ENCODE data around the gene ZNF573.
A peak's percentile ranks its signal among the peaks of the same experiment; 100 is the strongest.
"Not testable (repeated sequence)": the region's sequence is repeated elsewhere in the genome, so short reads cannot be mapped to it uniquely, and the experiment has no call there.

Gene ZNF573

GRCh38 chr19:37779127-37780005, at the start of gene ZNF573:
ZNF573 (minus strand) TSS chr19:37779586; CDS start chr19:37773729, 5,857 bp downstream.
- H3K4me3 ChIP-seq (ENCODE audit: low read length) = peak within 1 kb of the TSS; percentile 69
- TF ChIP-seq ZNF274 (IDR thresholded peaks at IDR 0.05; ENCODE audit: low read depth, low read length) = no peak

DNA sequence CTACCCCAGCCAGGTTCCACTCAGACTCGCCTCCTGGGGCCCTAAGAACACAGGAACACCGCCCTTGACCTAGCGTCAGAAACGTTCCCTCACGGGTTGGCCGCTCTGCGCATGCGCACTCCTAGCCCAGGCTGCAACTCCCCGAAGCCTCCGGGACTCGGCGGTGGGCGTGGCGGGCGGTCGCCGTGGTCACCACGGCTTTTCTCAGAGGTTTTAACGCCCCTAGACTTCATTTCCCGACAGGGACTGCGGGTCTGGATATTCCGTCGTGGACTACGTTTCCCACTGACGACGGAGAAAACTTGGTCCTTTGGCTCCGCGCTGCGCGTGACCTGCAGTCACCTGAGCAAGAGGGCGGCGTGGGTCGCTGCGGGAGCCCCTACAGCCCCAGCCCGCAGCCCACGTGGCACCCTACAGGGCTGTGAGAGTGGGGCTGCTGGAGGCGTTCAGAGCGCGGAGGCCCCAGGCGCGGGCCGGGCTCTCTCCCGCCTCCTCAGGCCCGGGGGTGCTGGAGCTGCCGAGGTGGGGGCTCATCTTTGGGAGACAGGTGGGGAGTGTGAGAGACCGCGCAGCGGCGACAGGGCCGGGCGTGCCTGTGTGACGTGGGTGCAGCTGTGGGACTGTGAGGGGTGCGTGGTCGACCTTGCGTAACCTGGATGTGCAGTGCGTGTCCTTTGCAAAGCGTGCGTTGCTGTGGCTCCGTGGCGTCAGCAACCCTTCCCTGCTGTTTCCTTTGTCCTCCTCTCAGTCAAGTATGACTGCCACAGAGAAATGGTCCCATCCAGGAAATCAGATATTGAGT, 38.0 kb upstream of the ZNF573 start:
- no peak overlapping the region for H3K4me3 ChIP-seq (ENCODE audit: low read length)
- TF ChIP-seq ZNF274 (IDR thresholded peaks at IDR 0.05; ENCODE audit: low read depth, low read length) = no peak

GRCh38 chr19:37815611-37816010, 36.2 kb upstream of the ZNF573 start:
- H3K4me3 ChIP-seq (ENCODE audit: low read length) = not testable (repeated sequence)

DNA sequence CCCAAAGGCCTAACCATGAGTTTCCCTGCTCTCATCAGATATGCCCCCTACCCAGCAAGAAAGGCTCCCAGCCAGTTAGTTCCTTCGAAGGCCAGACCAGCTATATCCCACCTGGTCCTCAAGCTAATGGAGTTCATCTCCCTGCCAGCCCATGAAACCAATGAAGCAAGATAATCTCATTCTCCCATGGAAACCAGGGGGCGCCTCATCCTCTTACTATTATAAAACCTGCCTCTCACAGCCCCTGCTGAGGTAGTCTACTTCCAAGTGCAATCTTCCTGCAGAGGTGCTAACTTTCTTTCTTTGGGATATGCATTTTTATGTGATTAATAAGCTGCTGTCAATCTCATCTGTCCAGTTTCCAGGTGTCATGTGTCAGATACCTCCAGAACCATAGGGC, 34.0 kb upstream of the ZNF573 start:
- H3K4me3 ChIP-seq (ENCODE audit: low read length) = no peak overlapping the region
- TF ChIP-seq ZNF274 (IDR thresholded peaks at IDR 0.05; ENCODE audit: low read depth, low read length) = no peak

DNA sequence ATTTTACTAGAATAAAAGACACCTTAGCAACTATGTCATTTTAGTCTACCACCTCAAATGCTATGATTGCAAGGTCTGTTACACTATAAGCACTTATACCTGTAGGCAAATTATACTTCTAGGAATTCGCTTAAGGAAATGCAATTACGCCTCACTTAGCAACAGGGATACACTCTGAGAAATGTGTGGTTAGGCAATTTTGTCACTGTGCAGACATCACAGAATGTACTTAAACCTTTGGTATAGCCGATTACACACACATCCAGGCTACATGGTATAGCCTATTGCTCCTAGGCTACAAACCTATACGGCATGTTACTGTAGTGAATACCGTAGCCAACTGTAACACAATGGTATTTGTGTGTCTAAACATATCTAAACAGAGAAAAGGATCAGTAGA, 30.0 kb upstream of the ZNF573 start:
- no peak overlapping the region for H3K4me3 ChIP-seq (ENCODE audit: low read length)
- TF ChIP-seq ZNF274 (IDR thresholded peaks at IDR 0.05; ENCODE audit: low read depth, low read length) = no peak

DNA sequence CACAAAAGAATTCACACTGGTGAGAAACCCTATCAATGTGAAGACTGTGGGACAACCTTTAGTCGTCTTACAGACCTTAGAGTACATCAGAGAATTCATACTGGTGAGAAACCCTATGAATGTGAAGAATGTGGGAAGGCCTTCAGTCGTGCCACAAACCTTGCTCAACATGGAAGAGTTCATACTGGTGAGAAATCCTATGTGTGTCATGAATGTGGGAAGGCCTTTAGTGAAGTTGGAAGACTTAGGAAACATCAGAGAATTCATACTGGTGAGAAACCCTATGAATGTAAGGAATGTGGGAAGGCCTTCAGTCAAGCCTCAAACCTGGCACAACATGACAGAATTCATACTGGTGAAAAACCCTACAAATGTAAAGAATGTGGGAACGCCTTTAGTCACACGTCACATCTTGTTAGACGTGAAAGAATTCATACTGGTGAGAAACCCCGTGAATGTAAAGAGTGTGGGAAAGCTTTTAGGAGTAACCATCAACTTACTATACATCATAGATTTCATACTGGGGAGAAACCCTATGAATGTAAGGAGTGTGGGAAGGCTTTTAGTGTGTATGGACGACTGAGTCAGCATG, 24.0 kb upstream of the ZNF573 start:
- no peak overlapping the region for H3K4me3 ChIP-seq (ENCODE audit: low read length)
- TF ChIP-seq ZNF274 (IDR thresholded peaks at IDR 0.05; ENCODE audit: low read depth, low read length) = peak; percentile 97

DNA sequence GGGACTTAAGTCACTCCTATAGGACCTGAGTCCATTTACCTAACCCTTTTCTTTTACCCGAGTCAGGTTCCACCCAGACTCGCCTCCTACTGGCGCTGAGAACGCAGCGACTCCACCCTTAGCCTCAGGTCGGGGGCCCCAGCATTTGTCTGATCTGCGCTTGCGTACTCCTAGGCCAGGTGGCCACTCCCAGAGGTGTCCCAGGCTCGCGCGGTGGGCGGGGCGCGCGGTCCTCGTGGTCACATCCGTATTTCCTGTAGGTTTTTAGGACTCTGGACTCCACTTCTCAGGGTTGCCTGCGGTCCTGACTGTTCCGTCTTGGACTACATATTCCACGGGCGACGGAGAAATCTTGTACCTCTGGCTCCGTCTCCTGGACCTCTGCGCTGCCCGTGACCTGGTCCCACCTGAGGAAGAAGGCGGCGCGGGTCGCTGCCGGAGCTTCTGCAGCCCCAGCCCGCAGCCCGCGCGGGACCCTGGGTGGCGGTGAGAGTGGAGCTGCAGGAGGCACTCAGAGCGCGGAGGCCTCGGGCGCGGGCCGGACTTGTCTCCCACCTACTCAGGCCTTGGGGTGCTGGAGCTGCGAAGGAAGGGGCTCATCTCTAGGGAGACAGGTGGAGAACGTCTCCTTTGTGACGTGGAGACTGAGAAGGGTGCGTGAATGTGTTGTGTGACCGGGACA, 11.0 kb upstream of the ZNF573 start:
- no peak overlapping the region for H3K4me3 ChIP-seq (ENCODE audit: low read length)
- TF ChIP-seq ZNF274 (IDR thresholded peaks at IDR 0.05; ENCODE audit: low read depth, low read length) = no peak

DNA sequence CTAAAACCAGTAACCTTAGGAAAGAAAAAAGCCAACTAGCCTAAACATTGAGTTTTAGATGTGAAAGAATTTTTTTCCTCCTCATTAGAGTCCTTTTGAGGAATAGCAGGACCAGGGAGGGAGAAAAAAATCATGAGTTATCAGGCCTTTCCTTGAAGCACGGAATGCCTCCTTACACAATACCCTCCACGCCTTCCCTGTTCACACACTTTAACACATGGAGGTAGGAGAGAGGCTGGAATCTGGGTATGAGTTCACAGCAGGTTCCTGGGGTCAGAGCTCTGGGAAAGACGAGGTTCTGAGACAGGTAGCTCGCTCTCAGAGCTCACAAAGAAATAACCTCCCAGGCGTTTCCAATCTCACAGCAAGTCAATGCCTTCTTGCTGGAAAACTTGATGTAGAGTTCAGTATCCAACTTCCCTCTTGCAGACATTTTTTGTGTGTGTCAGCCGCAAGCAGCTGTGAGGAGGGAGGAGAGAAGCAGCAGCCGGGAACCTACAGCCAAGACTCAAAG, 716 bp downstream of the ZNF573 start:
- no peak for TF ChIP-seq ZNF274 (IDR thresholded peaks at IDR 0.05; ENCODE audit: low read depth, low read length)
- H3K4me3 ChIP-seq (ENCODE audit: low read length) = peak overlapping the region; percentile 69

- TF ChIP-seq ZNF274 (IDR thresholded peaks at IDR 0.05; ENCODE audit: low read depth, low read length) = no peak
- H3K4me3 ChIP-seq (ENCODE audit: low read length) = no peak overlapping the region
These were observed 8.4 kb downstream of the ZNF573 start for GRCh38 chr19:37770985-37771384.

GRCh38 chr19:37763488-37763887, 15.9 kb downstream of the ZNF573 start:
- TF ChIP-seq ZNF274 (IDR thresholded peaks at IDR 0.05; ENCODE audit: low read depth, low read length) = no peak
- H3K4me3 ChIP-seq (ENCODE audit: low read length) = no peak overlapping the region

DNA sequence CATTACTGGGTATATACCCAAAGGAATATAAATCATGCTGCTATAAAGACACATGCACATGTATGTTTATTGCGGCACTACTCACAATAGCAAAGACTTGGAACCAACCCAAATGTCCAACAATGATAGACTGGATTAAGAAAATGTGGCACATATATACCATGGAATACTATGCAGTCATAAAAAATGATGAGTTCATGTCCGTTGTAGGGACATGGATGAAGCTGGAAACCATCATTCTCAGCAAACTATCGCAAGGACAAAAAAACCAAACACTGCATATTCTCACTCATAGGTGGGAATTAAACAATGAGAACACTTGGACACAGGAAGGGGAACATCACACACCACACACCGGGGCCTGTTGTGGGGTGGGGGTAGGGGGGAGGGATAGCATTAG, 21.7 kb downstream of the ZNF573 start:
- not testable (repeated sequence) for H3K4me3 ChIP-seq (ENCODE audit: low read length)

GRCh38 chr19:37738371-37738770, 41.0 kb downstream of the ZNF573 start:
- 0 out of 2 replicates have a peak, but pooled peaks have one; percentile 41 for TF ChIP-seq ZNF274 (IDR thresholded peaks at IDR 0.05; ENCODE audit: low read depth, low read length)
- no peak overlapping the region for H3K4me3 ChIP-seq (ENCODE audit: low read length)

DNA sequence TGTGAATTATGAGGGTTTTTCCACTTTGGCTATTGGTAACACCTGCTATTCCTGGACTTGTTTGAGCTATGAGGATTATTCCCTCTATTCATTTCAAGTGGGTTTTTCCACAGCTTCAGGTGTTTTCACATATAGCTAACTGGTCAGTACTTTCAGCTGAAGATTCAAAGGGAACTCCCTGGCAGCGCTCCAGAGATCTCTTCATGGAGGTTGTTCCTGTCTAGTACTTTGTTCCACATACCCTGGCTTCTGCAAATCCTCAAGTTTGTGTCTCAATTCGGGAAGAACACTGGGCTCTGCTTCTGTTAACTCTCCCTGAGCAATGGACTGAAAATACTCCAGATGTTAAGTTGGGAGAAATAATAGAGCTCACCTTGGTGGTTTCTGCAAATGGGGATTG, 54.2 kb downstream of the ZNF573 start:
- H3K4me3 ChIP-seq (ENCODE audit: low read length) = no peak overlapping the region

GRCh38 chr19:37719927-37720265, 59.5 kb downstream of the ZNF573 start:
- TF ChIP-seq ZNF274 (IDR thresholded peaks at IDR 0.05; ENCODE audit: low read depth, low read length) = no peak
- peak overlapping the region; percentile 81; the same call in 1 of the 2 replicates for H3K4me3 ChIP-seq (ENCODE audit: low read length)

More for the DNA sequence above, 54.2 kb downstream of the ZNF573 start:
- no peak for TF ChIP-seq ZNF274 (IDR thresholded peaks at IDR 0.05; ENCODE audit: low read depth, low read length)
